Endodermal cell (in vitro differentiated cells): ENCODE measurements around the gene PYGM. TPM values are rescaled to one million over a fixed set of nuclear protein-coding genes. Genes with fewer than 3 reads are reported as not detected.
A peak's percentile ranks its signal among the peaks of the same experiment; 100 is the strongest.

ENCODE experiments used
- DNase-seq: peaks from one replicate; pipeline ENCODE4 v3.0.0-alpha.2; 2017
- H3K27ac ChIP-seq: 2 replicates; pipeline ENCODE4 v1.5.1; 2013; ENCODE audit warnings: mild to moderate bottlenecking, low read depth, low read length, moderate library complexity
- H3K27me3 ChIP-seq: 2 replicates; pipeline ENCODE4 v1.6.1; 2013; ENCODE audit warnings: mild to moderate bottlenecking, low read length, moderate library complexity; ENCODE audit not compliant: insufficient read depth, control insufficient read depth, poor library complexity, severe bottlenecking
- H3K36me3 ChIP-seq: 2 replicates; pipeline ENCODE4 v1.7.0; 2013; ENCODE audit warnings: mild to moderate bottlenecking, low read length, moderate library complexity; ENCODE audit not compliant: control insufficient read depth, insufficient read depth
- H3K4me1 ChIP-seq: one replicate; pipeline ENCODE4 v1.7.0; 2013; ENCODE audit warnings: low read length; ENCODE audit not compliant: control insufficient read depth, insufficient read depth
- H3K4me3 ChIP-seq: 2 replicates; pipeline ENCODE4 v1.5.1; 2013; ENCODE audit warnings: mild to moderate bottlenecking, low read length, moderate library complexity
- H3K9ac ChIP-seq: 2 replicates; pipeline ENCODE4 v1.6.1; 2013; ENCODE audit warnings: mild to moderate bottlenecking, low read length, moderate library complexity; ENCODE audit not compliant: poor library complexity, severe bottlenecking; ENCODE audit errors: extremely low read depth
- H3K9me3 ChIP-seq: 2 replicates; pipeline ENCODE4 v1.6.1; 2013; ENCODE audit warnings: mild to moderate bottlenecking, low read length, moderate library complexity; ENCODE audit not compliant: control insufficient read depth
- H3K27ac Mint-ChIP-seq: 2 replicates; pipeline ENCODE4 v1.8.0; 2020; ENCODE audit warnings: mixed read lengths
- H3K27me3 Mint-ChIP-seq: 2 replicates; pipeline ENCODE4 v1.8.0; 2021; ENCODE audit warnings: mild to moderate bottlenecking, mixed read lengths; ENCODE audit not compliant: insufficient read depth
- H3K36me3 Mint-ChIP-seq: 2 replicates; pipeline ENCODE4 v1.8.0; 2020; ENCODE audit warnings: low read depth, mixed read lengths
- H3K4me1 Mint-ChIP-seq: 2 replicates; pipeline ENCODE4 v1.8.0; 2020; ENCODE audit warnings: mixed read lengths
- H3K4me3 Mint-ChIP-seq: 2 replicates; pipeline ENCODE4 v1.8.0; 2020; ENCODE audit warnings: mild to moderate bottlenecking, moderate library complexity, mixed read lengths
- H3K9me3 Mint-ChIP-seq: 2 replicates; pipeline ENCODE4 v1.8.0; 2020; ENCODE audit warnings: mild to moderate bottlenecking, mixed read lengths
- CTCF ChIP-seq: fragments of 200-600 bp; sonication (generic); conservative IDR thresholded peaks from 2 replicates; pipeline ENCODE4 v1.5.0; 2021; ENCODE audit warnings: antibody characterized with exemption, mild to moderate bottlenecking
- WGBS, 2 experiments: methylation state at CpG; one replicate each; pipeline versions ENCODE4 v1.1.5 to v1.1.7; 2013; ENCODE audit warnings: missing lambda C conversion rate in 2 of 2, mixed read lengths in 1 of 2; ENCODE audit not compliant: insufficient coverage in 1 of 2, insufficient read length in 1 of 2; 5-methylcytosine and 5-hydroxymethylcytosine counted together
- total RNA-seq, 2 donors: library from RNA; stranded (reverse); fragmentation: NEBNext Ultra II Directional in 1 of 2; extraction: Animal tissue kit (Norgen Biotek cat#: 25700) in 1 of 2; gene quantifications; 2 replicates in 1 of 2; 3 replicates in 1 of 2; pipeline ENCODE4 v1.2.1, GENCODE V29; 2021

PYGM gene
- total RNA-seq, 2 donors from 2014 or later = 1.1 to 1.2 TPM

DNA sequence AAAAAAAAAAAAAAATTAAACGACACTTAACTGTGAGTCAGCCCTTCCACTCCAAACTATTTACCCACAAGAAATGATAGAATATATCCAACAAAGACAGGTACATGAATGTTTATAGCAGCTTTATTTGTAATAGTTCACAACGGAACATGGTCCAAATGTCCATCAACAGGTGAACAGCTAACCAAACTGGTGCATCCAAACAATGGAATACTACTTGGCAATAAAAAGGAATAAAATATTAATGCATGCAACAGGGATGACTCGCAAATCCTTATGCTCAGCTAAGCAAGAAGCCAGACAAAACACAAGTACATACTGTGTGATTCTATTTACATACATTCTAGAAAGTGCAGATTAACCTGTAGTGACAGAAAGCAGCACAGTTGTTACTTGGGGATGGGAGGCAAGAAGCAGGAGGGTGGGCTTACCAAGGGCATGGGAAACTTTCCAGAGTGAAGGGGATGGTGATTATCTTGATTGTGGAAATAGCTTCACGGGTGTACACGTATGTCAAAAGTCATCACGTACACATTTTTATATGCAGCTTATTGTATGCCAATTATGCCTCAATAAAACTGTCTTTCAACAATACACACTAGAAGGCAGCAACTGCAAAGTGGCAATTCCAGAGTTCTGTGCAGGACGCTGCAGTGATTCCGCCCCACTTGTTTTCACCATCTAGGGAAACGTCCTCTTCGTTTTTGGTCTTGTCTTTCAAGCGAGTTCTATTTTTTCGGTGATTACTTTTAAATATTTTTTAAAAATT lies 25.2 kb upstream of the PYGM start:
- H3K36me3 Mint-ChIP-seq = peaks cover under 1% of the 10 kb centered on the region
- no peaks in the 10 kb centered on the region for H3K27me3 Mint-ChIP-seq
- no peak overlapping the region for H3K27ac Mint-ChIP-seq

GRCh38 chr11:64778473-64779298 lies 18.9 kb upstream of the PYGM start, which contains the start of gene SF1:
SF1 (minus strand) TSS chr11:64778542; CDS start chr11:64778392, 150 bp downstream.
- peaks cover 36% of the 10 kb centered on the region for H3K36me3 Mint-ChIP-seq
- Histone ChIP-seq H3K9me3 (no peaks in the 10 kb centered on the region), H3K27ac (peak within 1 kb of the TSS; percentile 98), H3K4me3 (peak within 1 kb of the TSS; percentile 86), H3K4me1 (peaks cover 5% of the 10 kb centered on the region), H3K27me3 (no peaks in the 10 kb centered on the region), H3K36me3 (peaks cover 38% of the 10 kb centered on the region), H3K9ac (peak within 1 kb of the TSS; percentile 72)
- TF ChIP-seq CTCF = peak; percentile 20
- peak within 1 kb of the TSS; percentile 79 for H3K4me3 Mint-ChIP-seq
- WGBS, 2 experiments = 0% methylated on average over 40 to 78 of the region's 80 CpGs
- DNase-seq = peak; percentile 100
- no peaks in the 10 kb centered on the region for H3K27me3 Mint-ChIP-seq
- peak within 1 kb of the TSS; percentile 96 for H3K27ac Mint-ChIP-seq
- no peaks in the 10 kb centered on the region for H3K9me3 Mint-ChIP-seq
- peaks cover 17% of the 10 kb centered on the region for H3K4me1 Mint-ChIP-seq

More for the DNA sequence above, 25.2 kb upstream of the PYGM start:
- Mint-ChIP-seq H3K4me3 (no peak overlapping the region), H3K9me3 (no peaks in the 10 kb centered on the region), H3K4me1 (no peaks in the 10 kb centered on the region)
- no peak overlapping the region for H3K27ac ChIP-seq
- no peaks in the 10 kb centered on the region for H3K4me1 ChIP-seq
- no peaks in the 10 kb centered on the region for H3K27me3 ChIP-seq
- H3K36me3 ChIP-seq = no peaks in the 10 kb centered on the region
- H3K9me3 ChIP-seq = no peaks in the 10 kb centered on the region
- TF ChIP-seq CTCF = no peak
- no peak overlapping the region for H3K4me3 ChIP-seq
- no peak overlapping the region for H3K9ac ChIP-seq
- WGBS, 2 experiments = 97 to 98% methylated on average over 4 to 10 of the region's 12 CpGs
- DNase-seq = no peak

GRCh38 chr11:64778223-64778472 lies 18.4 kb upstream of the PYGM start:
- Histone ChIP-seq H3K27ac (peak overlapping the region; percentile 98), H3K27me3 (no peaks in the 10 kb centered on the region), H3K4me3 (peak overlapping the region; percentile 64), H3K4me1 (peaks cover 5% of the 10 kb centered on the region), H3K9me3 (no peaks in the 10 kb centered on the region), H3K9ac (peak overlapping the region; percentile 72), H3K36me3 (peaks cover 44% of the 10 kb centered on the region)
- no peaks in the 10 kb centered on the region for H3K9me3 Mint-ChIP-seq
- no peak for TF ChIP-seq CTCF
- H3K27me3 Mint-ChIP-seq = no peaks in the 10 kb centered on the region
- H3K27ac Mint-ChIP-seq = no peak overlapping the region
- H3K36me3 Mint-ChIP-seq = peaks cover 42% of the 10 kb centered on the region
- H3K4me3 Mint-ChIP-seq = peak overlapping the region; percentile 79
- H3K4me1 Mint-ChIP-seq = peaks cover 17% of the 10 kb centered on the region
- DNase-seq = no peak
- WGBS, 2 experiments = 0% methylated on average over 13 to 28 of the region's 28 CpGs
